OCI-LY7 (cell line): Measurements from ENCODE around the gene MAML1.

Source experiments
- EZH2phosphoT487 ChIP-seq: fragments of 200-600 bp; sonication (generic); IDR thresholded peaks from 2 replicates; pipeline ENCODE4 v1.6.1; 2018; ENCODE audit warnings: low read depth, borderline replicate concordance, mild to moderate bottlenecking, mixed run types, antibody characterized with exemption, low read length, moderate library complexity, mixed read lengths
- TF ChIP-seq, protein P1 (sequence below): fragments of 200-600 bp; sonication (generic); conservative IDR thresholded peaks from 2 replicates; pipeline ENCODE4 v1.5.1; 2014; ENCODE audit warnings: mild to moderate bottlenecking, antibody characterized with exemption, low read length, moderate library complexity, mixed read lengths

DNA sequence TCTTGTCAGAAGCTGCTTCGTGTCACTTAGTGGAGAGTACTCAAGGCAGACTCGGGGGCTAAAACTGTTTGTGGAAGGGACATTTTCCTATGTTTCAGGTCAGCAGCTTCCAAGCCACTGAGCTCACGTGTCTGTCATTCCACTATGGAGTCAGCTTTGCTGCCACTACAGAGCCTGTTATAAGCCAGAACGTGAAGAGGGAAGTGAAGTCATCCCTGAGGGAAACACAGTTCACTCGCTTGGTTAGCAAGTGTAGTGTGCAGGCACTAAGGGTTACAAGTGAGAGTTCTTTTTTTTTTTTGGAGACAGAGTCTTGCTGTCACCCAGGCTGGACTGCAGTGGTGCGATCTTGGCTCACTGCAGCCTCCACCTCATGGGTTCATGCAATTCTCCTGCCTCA, 36.6 kb downstream of the MAML1 start:
- TF ChIP-seq, protein P1, sequence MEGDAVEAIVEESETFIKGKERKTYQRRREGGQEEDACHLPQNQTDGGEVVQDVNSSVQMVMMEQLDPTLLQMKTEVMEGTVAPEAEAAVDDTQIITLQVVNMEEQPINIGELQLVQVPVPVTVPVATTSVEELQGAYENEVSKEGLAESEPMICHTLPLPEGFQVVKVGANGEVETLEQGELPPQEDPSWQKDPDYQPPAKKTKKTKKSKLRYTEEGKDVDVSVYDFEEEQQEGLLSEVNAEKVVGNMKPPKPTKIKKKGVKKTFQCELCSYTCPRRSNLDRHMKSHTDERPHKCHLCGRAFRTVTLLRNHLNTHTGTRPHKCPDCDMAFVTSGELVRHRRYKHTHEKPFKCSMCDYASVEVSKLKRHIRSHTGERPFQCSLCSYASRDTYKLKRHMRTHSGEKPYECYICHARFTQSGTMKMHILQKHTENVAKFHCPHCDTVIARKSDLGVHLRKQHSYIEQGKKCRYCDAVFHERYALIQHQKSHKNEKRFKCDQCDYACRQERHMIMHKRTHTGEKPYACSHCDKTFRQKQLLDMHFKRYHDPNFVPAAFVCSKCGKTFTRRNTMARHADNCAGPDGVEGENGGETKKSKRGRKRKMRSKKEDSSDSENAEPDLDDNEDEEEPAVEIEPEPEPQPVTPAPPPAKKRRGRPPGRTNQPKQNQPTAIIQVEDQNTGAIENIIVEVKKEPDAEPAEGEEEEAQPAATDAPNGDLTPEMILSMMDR = no peak
- no peak for TF ChIP-seq EZH2phosphoT487
